WI38 (cell line): ENCODE results near the gene COPB2.
"Not testable (repeated sequence)": the region's sequence is repeated elsewhere in the genome, so short reads cannot be mapped to it uniquely, and the experiment has no call there.

ENCODE experiments used
- H3K4me3 ChIP-seq: 2 replicates; pipeline ENCODE4 v1.5.1; 2011; ENCODE audit warnings: low read depth, mild to moderate bottlenecking, control low read depth, low read length
- TF ChIP-seq, protein P1 (sequence below): IDR thresholded peaks from 2 replicates; pipeline ENCODE4 v1.5.1; 2012; ENCODE audit warnings: low read depth, mild to moderate bottlenecking, control low read depth, low read length

Gene COPB2

DNA sequence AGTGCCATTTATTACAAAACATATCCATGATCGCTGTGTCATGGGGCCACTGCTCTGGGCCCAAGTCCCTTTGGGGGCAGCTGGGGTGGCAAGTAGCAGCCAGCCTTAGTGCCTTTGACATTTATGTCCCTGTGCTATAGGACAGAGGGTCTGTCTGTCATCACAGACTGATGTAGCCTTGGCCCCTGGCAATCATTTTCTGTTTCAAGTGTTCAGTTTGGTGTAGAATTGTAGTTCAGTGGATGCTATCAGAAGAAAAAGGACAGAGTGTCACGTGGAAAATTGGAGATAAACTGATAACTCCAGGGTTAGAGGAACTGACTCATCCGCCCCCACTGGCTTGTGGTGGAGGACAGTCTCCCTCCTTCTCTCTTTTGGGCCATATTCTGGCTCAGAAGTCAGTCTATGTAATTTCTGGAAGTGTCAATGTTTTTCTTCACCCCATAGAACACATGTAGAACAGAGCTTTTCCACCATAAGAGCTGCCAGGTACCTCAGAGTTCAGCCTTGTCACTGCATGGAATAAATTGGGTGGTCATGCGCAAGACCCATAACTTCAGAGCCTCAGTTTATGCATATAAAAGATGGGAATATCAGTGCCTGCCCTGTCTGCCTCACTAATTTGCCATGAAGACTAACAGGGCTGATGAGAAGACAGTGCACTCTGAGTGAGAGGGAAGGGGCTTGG lies 50.1 kb downstream of the COPB2 start:
- no peak overlapping the region for H3K4me3 ChIP-seq
- TF ChIP-seq, protein P1, sequence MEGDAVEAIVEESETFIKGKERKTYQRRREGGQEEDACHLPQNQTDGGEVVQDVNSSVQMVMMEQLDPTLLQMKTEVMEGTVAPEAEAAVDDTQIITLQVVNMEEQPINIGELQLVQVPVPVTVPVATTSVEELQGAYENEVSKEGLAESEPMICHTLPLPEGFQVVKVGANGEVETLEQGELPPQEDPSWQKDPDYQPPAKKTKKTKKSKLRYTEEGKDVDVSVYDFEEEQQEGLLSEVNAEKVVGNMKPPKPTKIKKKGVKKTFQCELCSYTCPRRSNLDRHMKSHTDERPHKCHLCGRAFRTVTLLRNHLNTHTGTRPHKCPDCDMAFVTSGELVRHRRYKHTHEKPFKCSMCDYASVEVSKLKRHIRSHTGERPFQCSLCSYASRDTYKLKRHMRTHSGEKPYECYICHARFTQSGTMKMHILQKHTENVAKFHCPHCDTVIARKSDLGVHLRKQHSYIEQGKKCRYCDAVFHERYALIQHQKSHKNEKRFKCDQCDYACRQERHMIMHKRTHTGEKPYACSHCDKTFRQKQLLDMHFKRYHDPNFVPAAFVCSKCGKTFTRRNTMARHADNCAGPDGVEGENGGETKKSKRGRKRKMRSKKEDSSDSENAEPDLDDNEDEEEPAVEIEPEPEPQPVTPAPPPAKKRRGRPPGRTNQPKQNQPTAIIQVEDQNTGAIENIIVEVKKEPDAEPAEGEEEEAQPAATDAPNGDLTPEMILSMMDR, result no peak

DNA sequence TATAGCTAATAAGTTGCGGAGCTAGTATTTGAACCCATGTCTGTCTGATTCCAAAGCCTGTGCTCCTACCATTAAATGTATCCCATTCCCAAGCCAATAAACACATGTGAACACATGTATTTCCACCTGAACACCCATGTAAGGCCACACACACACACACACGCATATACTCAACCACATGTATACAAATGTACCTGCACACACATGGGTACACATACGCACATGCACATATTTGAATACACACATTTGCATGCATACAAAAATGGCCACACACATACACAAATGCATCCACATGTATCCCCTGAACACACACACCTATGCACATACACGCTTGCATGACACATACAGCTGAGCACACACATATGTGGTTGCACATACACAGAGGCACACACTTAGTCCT lies 51.0 kb downstream of the COPB2 start:
- TF ChIP-seq, protein P1, result no peak
- H3K4me3 ChIP-seq, result no peak overlapping the region

DNA sequence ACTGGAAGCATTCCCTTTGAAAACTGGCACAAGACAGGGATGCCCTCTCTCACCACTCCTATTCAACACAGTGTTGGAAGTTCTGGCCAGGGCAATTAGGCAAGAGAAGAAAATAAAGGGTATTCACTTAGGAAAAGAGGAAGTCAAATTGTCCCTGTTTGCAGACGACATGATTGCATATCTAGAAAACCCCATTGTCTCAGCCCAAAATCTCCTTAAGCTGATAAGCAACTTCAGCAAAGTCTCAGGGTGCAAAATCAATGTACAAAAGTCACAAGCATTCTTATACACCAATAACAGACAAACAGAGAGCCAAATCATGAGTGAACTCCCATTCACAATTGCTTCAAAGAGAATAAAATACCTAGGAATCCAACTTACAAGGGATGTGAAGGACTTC lies 54.8 kb downstream of the COPB2 start:
- H3K4me3 ChIP-seq, result not testable (repeated sequence)

GRCh38 chr3:139332092-139332491 lies 57.4 kb downstream of the COPB2 start:
- no peak overlapping the region for H3K4me3 ChIP-seq
- TF ChIP-seq, protein P1, result no peak

GRCh38 chr3:139329364-139329850 lies 60.0 kb downstream of the COPB2 start:
- H3K4me3 ChIP-seq, result no peak overlapping the region; the same call in 1 of the 2 replicates
- TF ChIP-seq, protein P1, result peak; percentile 99

- TF ChIP-seq, protein P1, result no peak
- no peak overlapping the region for H3K4me3 ChIP-seq
These were observed 61.1 kb downstream of the COPB2 start for GRCh38 chr3:139328356-139328755.

DNA sequence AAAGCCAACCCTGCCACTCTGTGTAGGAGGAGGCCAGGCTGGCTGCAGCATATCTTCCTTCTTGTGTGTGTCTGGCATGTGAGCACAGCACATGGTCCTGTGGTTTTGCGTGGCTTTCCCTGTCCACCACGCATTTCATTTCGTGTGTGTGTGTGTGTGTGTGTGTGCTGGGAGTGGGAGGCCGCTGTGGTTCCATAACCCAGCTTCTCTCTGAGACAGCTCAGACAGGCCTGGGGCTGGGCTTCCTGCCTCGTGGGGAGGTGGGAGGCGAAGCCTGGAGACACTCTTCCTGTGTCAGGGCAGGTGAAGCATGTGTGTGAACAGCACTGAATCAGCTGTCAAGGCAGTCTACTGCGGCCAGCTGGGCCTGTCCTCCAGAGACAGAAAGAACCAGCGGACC lies 61.6 kb downstream of the COPB2 start:
- TF ChIP-seq, protein P1, result no peak
- no peak overlapping the region for H3K4me3 ChIP-seq

GRCh38 chr3:139327231-139327630 lies 62.2 kb downstream of the COPB2 start:
- TF ChIP-seq, protein P1, result no peak
- H3K4me3 ChIP-seq, result no peak overlapping the region
